Gastrocnemius medialis (tissue), 4 donors: ENCODE results near the gene CCL22. TPM values are rescaled to one million over a fixed set of nuclear protein-coding genes. Genes with fewer than 3 reads are reported as not detected.
A peak's percentile ranks its signal among the peaks of the same experiment; 100 is the strongest.

Experiments
- ATAC-seq, 2 donors: fragments of 150-250 bp; one replicate each; pipeline ENCODE4 v1.9.1; 2016
- DNase-seq, 2 donors: peaks; one replicate each; pipeline ENCODE4 v3.0.0-alpha.2; 2019
- H3K27ac ChIP-seq, 4 donors: fragments of 200-600 bp; sonication (generic); 1 replicate in 1 of 4; 2 replicates in 3 of 4; pipeline ENCODE4 v1.5.1; 2016 to 2018; ENCODE audit warnings: mild to moderate bottlenecking in 2 of 4, moderate library complexity in 1 of 4
- H3K27me3 ChIP-seq, 3 donors: fragments of 200-600 bp; sonication (generic) in 2 of 3; 1 replicate in 1 of 3; 2 replicates in 2 of 3; pipeline versions ENCODE4 v1.5.1 to v1.6.0; 2016 to 2019; ENCODE audit warnings: mild to moderate bottlenecking in 1 of 3, moderate library complexity in 1 of 3
- H3K36me3 ChIP-seq, 2 donors: fragments of 200-600 bp; sonication (generic) in 1 of 2; one replicate each; pipeline ENCODE4 v1.5.1; 2017 to 2018
- H3K4me1 ChIP-seq, 2 donors: fragments of 200-600 bp; sonication (generic) in 1 of 2; one replicate each; pipeline ENCODE4 v1.5.1; 2016 to 2017; ENCODE audit warnings: mild to moderate bottlenecking in 2 of 2
- H3K4me3 ChIP-seq, 4 donors: fragments of 200-600 bp; sonication (generic) in 3 of 4; 1 replicate in 1 of 4; 2 replicates in 3 of 4; pipeline ENCODE4 v1.5.1; 2016 to 2019; ENCODE audit warnings: mild to moderate bottlenecking in 2 of 4
- H3K9me3 ChIP-seq, 3 donors: fragments of 200-600 bp; sonication (generic) in 2 of 3; 1 replicate in 1 of 3; 2 replicates in 2 of 3; pipeline ENCODE4 v1.5.1; 2016 to 2019
- CTCF ChIP-seq, 5 experiments: fragments of 450-650 bp in 3 of 5; fragments of 200-600 bp in 2 of 5; sonication (generic) in 2 of 5; IDR thresholded peaks in 4 of 5; conservative IDR thresholded peaks in 1 of 5; 1 replicate in 4 of 5; 2 replicates in 1 of 5; pipeline ENCODE4 v1.5.1; 2016 to 2019; ENCODE audit warnings: antibody characterized with exemption in 5 of 5, mild to moderate bottlenecking in 3 of 5, moderate library complexity in 3 of 5
- POLR2A ChIP-seq, 2 donors: fragments of 450-650 bp; IDR thresholded peaks; one replicate each; pipeline ENCODE4 v1.6.1; 2017; ENCODE audit warnings: antibody characterized with exemption in 2 of 2, mild to moderate bottlenecking in 2 of 2, moderate library complexity in 2 of 2
- in situ Hi-C, 4 donors: fragments of 200-750 bp; cut with MboI; loops; one replicate each; pipeline versions ENCODE4 v1.15.0 to v1.8.0; 2017; ENCODE audit warnings: low sequenced_read_pairs in 4 of 4
- intact Hi-C: fragments of 100-400 bp; cut with DNase I; formaldehyde crosslinking; loops from one replicate; pipeline ENCODE4 v1.15.1; 2023; ENCODE audit warnings: low total_unique reads
- total RNA-seq, 4 donors: library from RNA; depleted of rRNA; stranded (reverse); fragments of >200 nt; gene quantifications; one replicate each; pipeline versions ENCODE4 v1.1.0 to v1.2.3, GENCODE V29; 2016

The CCL22 gene
- total RNA-seq, 4 donors from 2014 or later = not detected

DNA sequence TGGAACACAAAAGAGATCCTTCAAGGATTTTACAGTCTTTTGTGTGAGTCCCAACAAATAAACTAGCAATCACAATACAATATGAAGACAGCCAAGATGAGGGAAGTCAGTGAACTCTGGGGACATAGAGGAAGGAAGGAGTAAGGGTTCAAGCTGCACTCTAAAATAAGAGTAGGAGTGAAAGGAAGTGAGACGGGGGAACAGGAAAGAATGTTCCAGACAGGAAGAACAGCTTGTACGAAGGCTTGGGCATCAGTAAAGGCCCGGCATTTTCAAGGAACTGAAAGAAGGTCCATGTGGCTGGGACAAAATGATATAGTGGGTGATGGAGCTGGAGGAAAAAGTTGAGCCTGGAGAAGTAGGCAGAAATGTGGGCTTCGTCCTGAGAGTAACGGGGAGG is 50.5 kb downstream of the CCL22 start:
- TF ChIP-seq POLR2A (IDR thresholded peaks at IDR 0.05) = no peak
- TF ChIP-seq CTCF (IDR thresholded peaks at IDR 0.05 in 4 of 5, conservative IDR thresholded peaks at IDR 0.05 in 1 of 5) = no peak
- Histone ChIP-seq H3K9me3 (no peaks in the 10 kb centered on the region), H3K4me1 (no peaks in the 10 kb centered on the region), H3K36me3 (no peaks in the 10 kb centered on the region), H3K27ac (peak overlapping the region in 3 of 4 donors; percentile 51 to 65 (median 53)), H3K27me3 (no peaks in the 10 kb centered on the region), H3K4me3 (no peak overlapping the region)
- intact Hi-C loops (no loop called here), in situ Hi-C loops (loop anchor here in 1 of 4 donors (25.0 kb wide), 1 partner anchor 322 kb away; the partner anchor contains the start of gene CPNE2)
- DNase-seq = no peak
- ATAC-seq = peak; percentile 58 to 80

- Histone ChIP-seq H3K4me3 (no peak overlapping the region), H3K27me3 (no peaks in the 10 kb centered on the region), H3K27ac (peak overlapping the region in 3 of 4 donors; percentile 51 to 65 (median 53)), H3K9me3 (no peaks in the 10 kb centered on the region), H3K4me1 (no peaks in the 10 kb centered on the region), H3K36me3 (no peaks in the 10 kb centered on the region)
- intact Hi-C loops = loop anchor here (10.0 kb wide), 1 partner anchor 315 kb away; the partner anchor contains the start of gene CPNE2
- DNase-seq (no peak), ATAC-seq (no peak)
- in situ Hi-C loops = loop anchor here in 1 of 4 donors (25.0 kb wide), 1 partner anchor 323 kb away; the partner anchor contains the start of gene CPNE2
- TF ChIP-seq CTCF (IDR thresholded peaks at IDR 0.05 in 4 of 5, conservative IDR thresholded peaks at IDR 0.05 in 1 of 5) (no peak), POLR2A (IDR thresholded peaks at IDR 0.05) (no peak)
These were observed 51.4 kb downstream of the CCL22 start for GRCh38 chr16:57409870-57410587.

DNA sequence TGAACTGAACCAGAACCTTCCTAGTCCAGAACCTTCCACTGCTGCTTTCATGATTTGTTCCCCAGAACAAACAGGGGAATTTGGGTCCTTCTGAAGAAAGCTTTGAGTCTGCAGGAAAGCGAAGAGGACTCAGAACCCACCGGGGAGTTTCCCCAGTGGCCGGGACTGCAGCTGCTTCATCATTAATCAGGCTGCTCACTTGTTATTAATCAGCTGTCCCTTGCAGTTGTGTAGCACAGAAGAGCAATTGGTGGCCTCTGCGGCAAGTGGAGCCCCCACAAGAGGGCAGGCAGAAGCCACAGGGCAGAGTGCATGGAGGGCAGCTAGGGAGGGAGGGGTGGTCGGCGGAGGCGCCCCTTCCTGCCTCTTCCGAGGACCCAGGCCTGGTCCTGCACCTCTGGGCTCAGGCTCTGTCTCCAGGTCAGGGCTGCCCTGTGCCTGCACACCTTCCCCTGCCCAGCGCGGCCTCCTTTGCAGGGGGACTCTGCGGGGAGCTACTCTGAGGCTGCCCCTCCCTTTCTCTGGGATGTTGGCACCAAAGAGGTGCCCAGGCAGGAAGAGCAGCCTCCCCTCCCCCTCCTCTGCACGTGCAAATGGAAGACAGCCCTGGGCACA is 52.9 kb downstream of the CCL22 start:
- H3K9me3 ChIP-seq = no peaks in the 10 kb centered on the region
- ATAC-seq (no peak), DNase-seq (no peak)
- H3K36me3 ChIP-seq = no peaks in the 10 kb centered on the region
- no peak overlapping the region for H3K4me3 ChIP-seq
- H3K4me1 ChIP-seq = peaks cover 0 to 2% of the 10 kb centered on the region in 2 donors
- in situ Hi-C loops (loop anchor here in 1 of 4 donors (25.0 kb wide), 1 partner anchor 324 kb away; the partner anchor contains the start of gene CPNE2), intact Hi-C loops (loop anchor here (10.0 kb wide), 1 partner anchor 317 kb away; the partner anchor contains the start of gene CPNE2)
- no peak overlapping the region for H3K27ac ChIP-seq
- no peak for TF ChIP-seq POLR2A (IDR thresholded peaks at IDR 0.05)
- no peak for TF ChIP-seq CTCF (IDR thresholded peaks at IDR 0.05 in 4 of 5, conservative IDR thresholded peaks at IDR 0.05 in 1 of 5)
- H3K27me3 ChIP-seq = no peaks in the 10 kb centered on the region

DNA sequence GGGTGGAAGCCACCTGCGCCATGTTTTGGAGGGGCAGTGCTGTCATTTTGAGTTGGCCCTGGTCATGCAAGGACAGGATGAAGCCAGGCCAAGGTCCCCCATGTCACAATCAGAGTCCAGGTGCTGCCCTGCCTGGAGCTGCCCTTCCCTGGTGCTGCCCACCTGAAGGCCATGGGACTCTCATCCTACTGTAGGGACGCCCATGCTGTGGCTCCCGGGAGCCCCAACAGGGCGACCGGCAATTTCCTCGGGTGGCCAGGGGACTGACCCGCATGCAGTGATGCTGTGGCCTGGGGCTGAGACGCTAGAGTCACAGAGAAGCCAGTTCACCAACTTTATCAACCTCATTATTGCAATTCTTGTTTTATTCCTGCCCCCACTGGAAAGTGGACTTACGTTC is 54.0 kb downstream of the CCL22 start:
- Histone ChIP-seq H3K27me3 (no peaks in the 10 kb centered on the region), H3K9me3 (no peaks in the 10 kb centered on the region), H3K4me3 (no peak overlapping the region), H3K4me1 (peaks cover 6% of the 10 kb centered on the region in 2 donors), H3K27ac (no peak overlapping the region), H3K36me3 (no peaks in the 10 kb centered on the region)
- DNase-seq = no peak
- no peak for ATAC-seq
- intact Hi-C loops = loop anchor here (10.0 kb wide), 1 partner anchor 318 kb away; the partner anchor contains the start of gene CPNE2
- in situ Hi-C loops = loop anchor here in 1 of 4 donors (25.0 kb wide), 1 partner anchor 325 kb away; the partner anchor contains the start of gene CPNE2
- no peak for TF ChIP-seq CTCF (IDR thresholded peaks at IDR 0.05 in 4 of 5, conservative IDR thresholded peaks at IDR 0.05 in 1 of 5)
- no peak for TF ChIP-seq POLR2A (IDR thresholded peaks at IDR 0.05)
